HK-2 (cell line): ENCODE results near the gene HOXA5.
A peak's percentile ranks its signal among the peaks of the same experiment; 100 is the strongest.

Experiments
- DNase-seq: peaks from one replicate; pipeline ENCODE4 v3.0.0-alpha.2; 2018; ENCODE audit not compliant: unreplicated experiment

HOXA5 gene

DNA sequence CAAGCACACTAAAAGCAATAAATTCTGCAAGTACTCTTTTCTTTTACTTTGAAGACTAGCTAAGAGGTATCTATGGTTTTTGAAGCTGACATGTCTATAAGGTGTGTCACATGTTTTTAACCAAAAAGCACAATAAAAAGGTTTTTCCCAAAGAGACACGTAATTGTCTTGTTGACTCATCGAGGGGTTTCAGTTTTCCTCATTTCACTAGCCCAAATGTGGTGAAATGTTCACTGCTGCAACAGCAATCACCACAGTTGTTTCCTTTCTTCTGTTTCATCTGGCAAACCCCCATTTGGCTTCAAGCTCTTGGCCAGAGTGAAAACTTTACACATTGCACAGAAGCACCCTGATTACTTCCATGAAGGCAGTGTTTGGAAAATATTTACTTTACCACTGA, 9.1 kb downstream of the HOXA5 start:
- DNase-seq, result no peak

DNA sequence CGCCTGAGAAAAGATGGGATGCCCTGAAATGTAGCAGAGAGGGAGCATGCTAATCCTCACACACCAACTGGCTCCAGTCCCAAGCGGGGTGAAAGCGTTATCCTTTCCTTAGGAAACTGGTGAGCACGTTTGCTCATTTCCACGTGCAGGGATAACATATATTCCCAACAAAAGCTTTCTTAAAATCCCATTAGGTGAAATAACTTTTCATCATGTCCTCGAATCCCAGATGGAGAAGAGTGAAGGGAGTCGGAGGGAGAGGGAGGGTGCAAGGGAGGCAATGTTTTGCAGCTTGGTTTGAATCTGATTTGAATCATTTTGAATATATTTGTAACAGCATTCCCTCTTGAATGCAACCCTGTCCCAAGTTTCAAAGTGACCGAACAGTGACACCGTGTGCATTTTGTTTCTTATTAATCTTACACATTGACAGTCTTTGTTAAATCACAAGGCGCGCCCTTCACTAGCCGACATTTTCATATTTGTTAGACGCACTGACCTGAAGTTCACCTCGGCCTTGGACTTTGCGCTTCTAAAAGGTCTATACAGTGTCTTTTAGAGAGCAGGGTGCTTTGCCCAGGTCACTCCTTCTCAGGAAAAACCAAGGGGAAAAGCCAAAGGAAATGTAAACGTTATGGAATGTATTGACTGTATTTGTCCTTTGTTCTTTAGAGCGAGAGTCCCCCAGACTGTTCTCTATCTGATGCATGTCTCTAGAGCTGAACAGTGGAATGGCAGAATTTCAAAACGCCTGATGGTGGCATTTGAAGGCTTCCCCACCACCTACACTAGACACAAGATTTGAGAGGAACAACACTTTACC, 9.9 kb downstream of the HOXA5 start:
- DNase-seq, result no peak

DNA sequence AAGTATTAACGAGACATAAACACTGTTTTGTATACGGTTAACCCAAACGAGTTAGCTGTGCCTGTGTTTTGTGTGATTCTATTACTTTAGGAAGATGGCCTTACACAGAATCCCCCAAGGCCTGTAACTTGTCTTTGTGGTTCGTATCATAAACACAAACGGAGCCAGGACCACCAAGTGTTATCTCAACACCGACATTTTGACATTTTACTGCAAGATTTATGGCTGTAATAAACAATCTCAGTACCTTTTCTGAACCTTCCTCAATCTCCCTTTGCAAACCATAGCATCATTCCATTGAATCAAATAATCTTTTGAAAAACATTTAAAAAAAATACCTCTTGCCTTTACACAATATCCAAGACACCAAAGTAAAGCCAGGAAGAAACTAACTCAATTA, 10.5 kb downstream of the HOXA5 start:
- no peak for DNase-seq

DNA sequence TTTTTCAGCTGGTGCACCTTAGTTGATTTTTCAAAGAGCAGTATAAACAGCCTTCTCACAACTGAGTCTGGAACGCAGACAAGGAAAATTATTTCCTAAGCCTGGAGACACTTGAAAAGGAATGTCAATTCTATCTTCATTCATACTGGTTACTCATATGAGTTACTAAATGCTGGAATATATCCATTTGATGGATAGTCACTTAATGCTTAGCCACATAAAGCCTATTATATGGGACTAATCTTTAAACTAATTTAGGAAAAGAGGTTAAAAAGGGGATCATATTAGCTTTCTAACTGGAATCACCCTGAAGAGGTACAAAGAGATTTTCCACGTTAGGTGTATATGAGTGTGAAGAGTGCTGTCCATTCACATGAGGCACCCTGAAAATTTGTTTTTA, 11.3 kb downstream of the HOXA5 start:
- no peak for DNase-seq

DNA sequence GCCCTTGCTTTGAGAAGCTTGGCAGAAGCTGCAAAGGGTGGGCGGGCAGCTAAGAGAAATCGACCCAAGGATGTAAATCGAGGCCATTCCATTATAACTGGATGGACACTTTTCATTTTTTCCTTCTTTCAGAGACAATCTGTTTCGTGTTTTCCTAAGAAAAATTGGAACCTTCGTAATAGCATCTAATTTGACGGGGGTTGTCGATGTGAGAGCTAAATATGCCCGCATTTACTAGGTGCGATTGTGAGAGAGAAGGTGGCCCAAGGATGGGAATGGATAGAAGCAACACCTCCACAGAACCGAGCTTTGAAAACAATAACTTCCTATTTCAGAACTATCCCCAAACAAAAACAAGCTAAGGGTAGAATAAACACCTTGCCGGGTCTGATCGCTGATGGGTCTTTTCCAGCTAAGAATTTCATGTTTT, 12.1 kb downstream of the HOXA5 start:
- DNase-seq, result no peak

DNA sequence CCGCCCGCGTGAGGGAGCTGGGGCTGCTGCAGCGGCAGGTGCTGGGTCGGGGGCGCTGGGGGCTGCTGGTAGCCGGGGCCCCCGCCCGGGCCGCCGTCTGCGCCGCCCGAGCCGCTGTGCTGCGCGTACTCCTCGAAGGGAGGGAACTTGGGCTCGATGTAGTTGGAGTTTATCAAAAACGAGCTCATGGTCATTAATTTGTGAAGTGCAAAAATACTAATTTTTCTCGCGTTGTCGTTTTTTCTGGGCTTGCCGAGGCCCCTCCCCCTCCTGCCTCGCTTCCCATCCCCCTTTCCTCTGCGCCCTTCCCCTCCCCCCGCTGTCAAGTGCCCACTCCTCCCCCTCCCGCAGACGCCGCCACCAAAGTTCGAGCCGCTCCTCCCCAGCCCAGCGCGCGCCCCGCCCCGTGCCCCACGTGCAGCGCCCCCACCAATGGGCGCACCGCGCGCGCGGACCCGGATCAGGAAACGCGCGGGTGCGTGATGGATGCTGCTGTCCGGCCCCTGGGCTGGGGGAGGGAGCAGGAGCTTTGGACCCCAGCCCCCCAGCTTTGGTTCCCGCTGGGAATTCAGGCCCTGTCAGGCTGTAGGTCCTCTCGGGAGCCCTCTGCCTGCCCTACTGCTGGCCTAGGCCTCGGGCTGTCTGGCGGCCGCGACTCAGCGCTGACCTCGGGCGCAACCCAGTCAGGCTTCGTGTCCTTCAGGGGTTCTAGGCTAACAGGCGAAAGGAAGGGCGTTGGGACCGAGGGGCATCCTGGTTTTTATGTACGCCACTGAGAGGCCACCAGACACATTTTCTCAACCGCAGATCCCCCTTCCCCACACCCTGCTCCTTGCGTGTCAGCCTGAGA, 12.7 kb downstream of the HOXA5 start, which contains the start of gene HOXA4:
TSS of gene HOXA4 (minus strand) at position 218 of the 850 bp plus-strand sequence. CDS start at position 194, 24 bp downstream.
- DNase-seq, result peak; percentile 97

DNA sequence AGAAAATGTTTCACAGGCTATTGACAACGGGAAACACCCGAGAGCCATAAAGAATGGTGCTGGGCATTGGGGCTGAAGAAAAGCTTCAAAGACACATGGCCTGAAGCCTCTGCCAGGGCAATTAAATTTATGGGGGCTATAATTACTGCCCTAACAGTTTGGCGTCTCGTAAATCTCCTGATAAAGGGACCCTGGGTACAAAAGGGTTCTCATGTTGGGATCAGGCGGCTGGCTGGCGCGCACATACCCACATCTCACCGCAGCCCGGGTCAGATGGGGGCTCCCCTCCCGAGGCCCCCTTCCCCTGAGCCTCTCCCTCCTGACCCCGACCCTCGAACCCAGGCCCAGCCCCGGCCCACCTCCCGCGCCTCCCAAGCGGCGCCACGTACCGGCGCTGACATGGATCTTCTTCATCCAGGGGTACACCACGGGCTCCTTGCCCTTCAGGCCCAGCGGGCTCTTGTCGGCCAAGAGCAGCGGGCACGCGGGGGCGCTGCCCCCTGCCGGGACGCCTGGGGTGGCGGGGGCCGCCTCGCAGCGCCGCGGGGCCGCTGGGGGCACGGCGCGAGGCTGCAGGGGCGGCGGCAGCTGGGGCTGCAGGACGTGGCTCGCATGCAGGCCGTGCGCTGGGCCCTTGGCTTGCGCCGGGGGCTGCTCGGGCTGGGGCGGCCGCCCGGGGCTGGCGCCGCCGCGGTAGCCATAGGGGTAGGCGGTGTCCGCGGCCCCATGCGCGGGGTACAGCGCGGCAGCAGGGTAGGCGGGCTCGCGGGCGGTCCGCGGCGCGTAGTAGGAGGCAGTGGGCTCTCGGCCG, 13.5 kb downstream of the HOXA5 start:
- DNase-seq, result peak; percentile 63

DNA sequence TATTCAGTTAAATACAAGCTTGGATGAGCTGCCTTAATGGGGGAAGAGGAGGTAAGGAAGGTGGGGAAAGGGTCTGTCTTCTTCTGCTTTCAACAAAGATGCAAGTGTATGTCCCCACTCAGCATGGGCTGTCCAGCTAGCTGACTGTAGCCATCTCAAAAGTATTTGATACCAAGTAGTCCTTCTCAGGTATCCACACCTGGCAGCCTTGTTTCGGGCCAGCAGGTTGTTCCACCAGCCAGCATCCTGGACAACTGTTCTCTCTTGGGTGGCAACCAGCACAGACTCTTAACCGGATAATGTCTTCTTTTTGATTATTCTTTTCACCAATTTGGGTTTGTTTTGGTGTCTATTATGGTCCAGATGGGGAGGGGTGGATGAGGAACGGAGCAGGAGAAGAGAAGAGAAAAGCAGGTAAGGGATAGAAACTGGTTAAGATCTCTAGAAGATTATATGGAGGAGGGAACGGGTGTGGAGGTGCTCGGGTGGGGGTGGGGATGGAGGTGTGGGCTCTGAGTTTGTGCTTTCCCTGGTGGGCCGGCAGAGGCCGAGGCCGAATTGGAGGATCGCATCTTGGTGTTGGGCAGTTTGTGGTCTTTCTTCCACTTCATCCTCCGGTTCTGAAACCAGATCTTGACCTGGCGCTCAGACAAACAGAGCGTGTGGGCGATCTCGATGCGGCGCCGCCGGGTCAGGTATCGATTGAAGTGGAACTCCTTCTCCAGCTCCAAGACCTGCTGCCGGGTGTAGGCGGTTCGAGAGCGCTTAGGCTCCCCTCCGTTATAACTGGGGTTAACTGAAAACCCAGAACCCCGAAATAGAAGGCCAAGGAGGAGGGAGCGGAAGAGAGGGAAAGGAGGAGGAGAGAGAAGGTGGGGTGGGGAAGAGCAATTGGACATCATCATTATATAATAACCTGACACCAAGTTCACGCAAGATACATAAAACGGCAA, 14.4 kb downstream of the HOXA5 start:
- DNase-seq, result no peak

DNA sequence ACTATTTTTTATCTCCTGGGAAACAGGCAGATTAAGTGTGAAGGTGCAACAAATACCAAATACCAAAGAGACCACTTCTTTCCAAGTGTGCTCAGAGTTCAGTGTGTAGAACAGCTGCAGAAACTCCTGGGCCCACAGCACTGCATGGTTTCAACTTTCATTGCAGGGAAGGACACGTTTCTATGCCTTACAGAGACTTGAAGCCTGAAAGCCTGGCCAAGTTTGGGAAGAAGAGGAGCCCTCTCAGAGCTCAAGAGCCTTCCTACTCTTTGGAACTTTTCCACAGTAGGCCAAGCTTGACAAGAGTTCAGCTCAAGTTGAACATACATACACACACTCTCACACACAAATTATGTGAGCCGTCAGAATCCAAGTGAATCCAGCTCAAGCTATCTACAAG, 15.4 kb downstream of the HOXA5 start:
- no peak for DNase-seq

DNA sequence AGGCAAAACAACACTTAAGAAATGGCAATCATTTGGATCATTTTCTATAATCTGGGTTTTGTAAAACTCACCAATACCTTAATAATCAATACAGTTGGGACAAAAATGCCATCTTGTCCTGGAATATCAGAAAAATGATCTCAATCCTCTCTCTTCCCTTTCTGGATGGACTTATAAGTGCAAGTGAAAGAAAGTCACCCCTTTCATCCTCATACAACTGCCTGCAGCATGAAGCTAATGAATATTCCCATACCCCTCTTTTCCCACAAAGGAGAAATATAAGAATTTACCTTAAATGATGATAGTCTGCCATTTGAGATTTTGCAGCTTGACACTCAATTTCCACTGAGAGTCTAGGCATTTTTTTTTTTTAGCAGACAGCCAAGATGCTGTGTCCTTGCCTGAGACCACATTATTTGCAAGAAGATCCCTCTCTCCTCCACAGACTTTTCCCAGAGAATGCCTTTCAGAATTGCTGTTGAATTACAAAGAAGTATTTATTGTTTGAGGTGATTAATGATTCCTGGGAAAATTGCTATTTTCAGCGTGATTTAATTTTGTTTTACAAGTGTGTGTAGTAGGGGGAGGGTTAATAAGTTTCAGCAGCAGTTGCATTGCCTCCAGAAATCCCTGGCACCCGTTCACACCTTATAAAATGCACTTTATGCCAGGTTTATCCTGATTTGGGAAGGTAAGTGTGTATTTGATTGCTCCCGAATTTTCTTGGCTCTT, 16.7 kb downstream of the HOXA5 start:
- DNase-seq, result no peak

DNA sequence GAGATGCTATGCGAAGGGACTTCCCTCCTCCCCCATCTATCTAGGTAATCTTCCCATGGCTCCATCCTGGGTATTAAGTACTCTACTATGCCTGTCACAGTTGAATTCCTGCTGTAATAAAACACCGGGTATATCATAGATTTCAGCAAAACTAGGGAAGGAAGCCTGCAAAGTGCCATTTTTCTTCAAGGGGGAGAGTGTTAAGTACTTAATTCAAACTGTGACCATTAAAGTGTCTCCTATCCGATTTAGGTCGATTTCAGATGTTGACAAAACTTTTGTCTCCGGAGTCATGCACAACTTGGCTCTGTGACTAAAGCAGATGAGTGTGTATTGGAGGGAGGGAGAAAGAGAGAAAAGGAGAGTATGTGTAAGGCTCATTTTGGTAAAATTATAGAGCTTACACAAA, 17.5 kb downstream of the HOXA5 start:
- DNase-seq, result no peak

DNA sequence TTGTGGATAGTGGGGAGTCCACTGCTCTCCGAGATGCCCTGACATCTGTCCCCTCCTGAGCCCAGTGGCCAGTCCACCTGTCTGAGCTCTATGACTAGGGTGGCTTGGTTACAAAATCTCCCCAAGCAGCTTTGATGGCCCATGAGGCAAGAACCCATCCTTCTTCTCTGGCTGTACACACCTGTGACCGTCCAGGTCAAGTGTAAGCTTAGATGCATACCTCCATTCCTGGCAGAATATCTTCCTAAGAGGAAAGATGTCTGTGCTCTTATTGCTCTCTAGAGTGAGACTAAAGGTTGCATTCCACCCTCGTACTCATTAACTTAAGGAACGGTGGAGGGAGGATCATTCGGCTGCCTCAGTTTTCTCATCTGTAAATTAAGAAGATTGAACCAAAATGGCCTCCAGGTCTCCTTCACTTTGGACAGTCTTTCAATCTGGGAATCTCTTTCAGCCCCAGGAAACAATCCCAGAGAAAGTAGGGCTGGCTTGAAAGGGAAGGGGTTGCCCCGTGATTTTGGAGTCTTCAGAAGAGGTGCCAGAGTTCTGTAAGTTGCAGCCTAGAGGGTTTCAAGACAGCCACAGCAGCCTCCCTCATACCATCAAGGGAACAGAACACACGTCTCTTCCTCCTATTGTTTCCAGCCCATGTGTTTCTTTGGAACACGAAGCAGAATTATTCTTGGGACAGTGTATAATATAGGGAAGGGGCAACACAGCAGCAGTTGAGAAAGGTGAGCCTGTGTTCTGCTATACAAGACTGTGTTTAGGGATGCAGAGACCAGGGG, 18.4 kb downstream of the HOXA5 start:
- DNase-seq, result no peak

DNA sequence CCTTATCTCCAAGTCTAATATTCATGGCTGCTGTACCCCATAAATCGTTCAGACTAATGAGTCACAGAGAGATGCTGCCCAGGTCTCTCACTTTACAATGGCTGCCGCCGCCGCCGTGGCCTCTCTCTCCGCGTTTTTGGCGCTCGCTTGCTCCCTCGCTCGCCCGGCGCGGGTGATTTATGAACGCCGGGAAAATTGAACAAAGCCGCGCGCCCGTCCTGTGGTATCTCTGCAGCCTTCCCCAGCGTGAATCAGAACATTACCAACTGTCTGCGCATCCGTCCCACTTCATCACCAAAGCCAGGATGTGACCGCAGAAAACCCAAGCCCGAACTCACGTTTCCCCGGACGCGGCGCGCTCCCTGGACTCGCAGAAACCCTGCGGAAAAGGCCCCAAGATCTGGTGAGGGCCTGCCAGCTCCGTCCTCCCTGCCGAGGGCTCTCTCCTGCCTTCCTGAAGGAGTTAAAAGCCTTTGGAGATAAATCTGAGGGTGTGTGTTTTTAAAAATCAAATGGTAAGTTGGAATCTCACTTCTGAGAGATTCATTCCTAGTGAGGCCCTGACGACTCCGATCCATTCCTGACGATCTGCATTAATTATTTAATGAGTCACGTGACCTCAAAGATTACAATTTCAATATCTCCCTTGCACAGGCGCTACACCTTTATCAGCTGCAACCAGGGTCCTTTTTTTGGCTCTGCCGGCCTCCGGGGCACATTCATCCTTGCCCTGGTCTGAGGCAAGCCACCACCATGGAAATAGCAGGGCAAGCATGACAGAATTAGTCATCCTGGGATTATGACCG, 19.2 kb downstream of the HOXA5 start:
- peak; percentile 88 for DNase-seq

DNA sequence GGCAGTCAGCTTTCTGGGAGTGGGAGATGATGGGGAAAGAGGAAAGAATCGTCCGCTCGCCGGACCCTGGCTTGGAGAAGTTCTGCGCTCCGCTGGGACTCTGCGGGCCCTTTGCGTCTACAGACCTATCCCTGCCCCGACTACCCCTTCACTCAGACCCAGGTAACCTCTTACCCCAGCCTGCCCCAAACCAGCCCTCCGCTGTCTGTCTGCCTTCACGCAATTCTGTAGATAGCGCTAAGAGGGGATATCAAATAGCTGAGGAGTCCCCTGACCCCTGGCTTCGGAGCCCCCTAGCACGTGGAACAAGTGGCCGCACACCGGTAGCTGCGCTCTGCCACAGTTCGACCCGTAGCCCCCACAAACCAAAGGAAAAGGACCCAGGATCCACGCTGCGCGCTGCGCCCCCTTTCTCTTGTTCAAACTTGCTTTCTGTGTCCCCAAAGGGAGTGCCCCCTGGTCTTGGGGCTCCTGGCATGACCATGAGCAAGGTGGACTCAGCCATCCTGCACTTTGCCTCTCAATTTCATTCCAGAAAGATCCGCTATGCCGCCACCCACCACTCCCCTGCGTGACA, 19.9 kb downstream of the HOXA5 start:
- DNase-seq, result peak; percentile 44

DNA sequence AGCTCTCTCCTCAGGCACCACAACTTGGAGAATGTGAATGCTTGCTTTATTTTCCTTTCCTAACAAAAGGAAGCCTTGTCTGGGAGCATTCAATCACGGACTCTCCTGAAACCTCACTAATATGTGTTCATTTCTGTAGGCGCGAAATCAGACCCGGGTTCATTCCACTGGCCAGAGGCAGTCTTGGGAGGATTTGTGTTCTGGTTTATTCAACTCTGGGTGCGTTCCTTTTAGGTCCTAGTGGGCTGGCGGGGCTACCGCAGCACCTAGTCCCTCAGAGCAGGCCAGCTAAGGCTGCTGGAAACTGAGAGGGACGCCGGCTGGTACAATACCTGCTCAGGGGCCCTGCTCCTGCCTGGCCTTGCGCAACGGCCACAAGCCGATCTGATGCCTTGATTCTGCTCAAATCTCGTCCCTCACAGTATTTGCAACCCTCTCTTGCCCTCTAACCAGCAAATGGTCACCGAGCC, 20.4 kb downstream of the HOXA5 start:
- no peak for DNase-seq

DNA sequence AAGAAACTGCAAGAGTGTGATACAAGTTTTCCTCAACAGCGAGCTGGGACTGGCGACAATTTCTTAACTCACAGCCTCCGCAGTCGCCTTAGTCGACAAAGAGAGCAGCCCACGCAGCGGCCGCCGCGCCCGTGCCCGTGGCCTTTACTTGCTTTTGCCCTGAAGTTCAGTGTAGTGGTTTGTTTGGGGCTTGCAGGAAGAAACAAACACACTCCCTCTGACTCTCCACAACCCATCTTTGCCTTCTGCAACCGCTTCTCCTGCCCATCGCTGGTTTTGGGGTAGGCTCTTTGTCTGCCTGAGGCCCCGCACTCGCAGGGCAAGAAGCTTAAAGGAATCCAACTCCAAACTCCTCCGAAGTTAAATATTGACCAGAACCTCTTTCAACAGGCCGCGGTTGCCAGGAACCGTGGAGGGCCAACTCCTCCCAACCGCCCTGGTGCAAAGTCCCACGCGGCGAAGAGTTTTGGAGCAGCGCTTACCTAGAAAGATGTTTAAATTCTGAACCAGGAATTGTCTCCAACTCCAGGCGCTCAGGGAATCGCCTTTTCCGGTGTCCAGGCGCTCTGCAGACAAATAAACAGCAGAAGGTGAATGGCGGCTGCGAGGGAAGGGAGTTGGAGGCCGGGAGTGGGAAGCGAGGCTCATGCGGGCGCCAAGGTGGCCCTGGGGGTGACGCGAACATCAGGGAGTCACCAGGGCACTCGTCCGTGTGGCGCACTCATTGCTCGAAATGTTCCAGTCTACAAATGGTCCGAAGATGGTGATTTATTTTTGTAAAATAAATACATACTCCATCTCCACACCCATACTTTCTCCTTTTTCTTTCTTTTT, 21.2 kb downstream of the HOXA5 start:
- DNase-seq, result peak; percentile 76

DNA sequence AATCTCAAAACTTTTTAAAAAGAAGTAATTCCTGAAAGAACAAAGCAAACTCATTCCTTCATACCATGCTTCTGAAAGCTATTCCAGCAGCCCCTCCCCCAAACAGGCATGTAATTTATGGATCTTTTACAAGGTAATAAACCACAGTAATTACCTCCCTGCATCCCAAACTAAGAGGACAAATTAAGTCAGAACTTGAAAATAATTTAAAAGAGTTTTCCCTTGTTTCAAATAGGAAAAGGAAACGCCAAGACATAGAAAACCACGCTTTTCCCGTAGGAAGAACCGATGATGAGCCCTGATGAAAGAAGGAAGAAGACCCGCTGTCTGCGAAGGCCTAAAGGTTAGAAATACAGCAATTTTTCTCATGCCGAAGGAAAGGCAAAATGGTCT, 21.8 kb downstream of the HOXA5 start:
- no peak for DNase-seq
